ENCODE results near the gene FHOD3. TPM values are rescaled to one million over a fixed set of nuclear protein-coding genes. Genes with fewer than 3 reads are reported as not detected.

FHOD3 gene
- total RNA-seq, 1 donor from 2014 or later: 5.6 TPM

DNA sequence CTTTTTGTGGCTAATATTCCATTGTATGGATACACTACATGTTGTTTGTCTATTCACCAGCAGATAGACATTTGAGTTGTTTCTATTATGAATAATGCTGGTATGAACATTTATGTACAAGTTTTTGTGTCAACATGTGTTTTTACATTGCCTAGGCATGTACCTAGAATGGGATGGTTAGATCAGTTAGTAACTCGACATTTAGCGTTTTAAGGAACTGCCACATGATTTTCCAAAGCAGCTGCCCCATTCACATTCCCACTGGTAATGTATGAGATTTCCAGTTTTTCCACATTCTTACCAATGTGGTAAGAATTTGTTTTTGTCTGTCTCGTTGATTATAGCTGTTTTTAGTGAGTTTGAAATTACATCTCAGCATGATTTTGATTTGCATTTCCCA lies 112.8 kb downstream of the FHOD3 start:
- no peak for DNase-seq (ENCODE audit: extremely low spot score in 2 of 2)
- no peak overlapping the region for H3K27ac ChIP-seq
- TF ChIP-seq CTCF (IDR thresholded peaks at IDR 0.05): no peak
- TF ChIP-seq POLR2A (IDR thresholded peaks at IDR 0.05): no peak
- TF ChIP-seq POLR2AphosphoS5 (IDR thresholded peaks at IDR 0.05; ENCODE audit: insufficient read depth in 1 of 2, low read depth in 1 of 2): no peak
- no peak overlapping the region for H3K4me3 ChIP-seq
- intact Hi-C loops (cut with DNase I): no loop called here
- H3K9me3 ChIP-seq: no peaks in the 10 kb centered on the region
- H3K36me3 ChIP-seq: no peaks in the 10 kb centered on the region
- no peaks in the 10 kb centered on the region for H3K27me3 ChIP-seq
- no peaks in the 10 kb centered on the region for H3K4me1 ChIP-seq

GRCh38 chr18:36411745-36412168 lies 114.2 kb downstream of the FHOD3 start:
- no peaks in the 10 kb centered on the region for H3K4me1 ChIP-seq
- intact Hi-C loops (cut with DNase I): no loop called here

DNA sequence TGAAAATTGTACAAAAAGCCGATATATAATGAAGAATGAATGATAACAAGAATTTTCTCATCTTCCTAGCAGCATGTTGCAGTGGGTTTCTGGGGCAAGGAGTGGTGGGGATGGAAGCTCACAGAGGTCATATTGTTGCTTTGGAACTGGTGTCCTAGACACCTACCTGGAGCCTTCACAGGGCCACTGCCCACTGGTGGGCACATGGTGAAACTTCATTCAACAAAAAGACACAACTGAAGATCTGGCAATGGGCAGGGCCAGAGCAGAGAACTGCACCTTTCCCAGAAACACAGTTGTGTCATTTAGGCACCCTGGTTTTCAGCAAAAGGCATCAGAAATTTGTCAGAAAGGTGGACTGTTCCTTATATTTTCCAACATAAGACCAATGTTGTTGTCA lies 115.3 kb downstream of the FHOD3 start:
- DNase-seq (ENCODE audit: extremely low spot score in 2 of 2): no peak
- Histone ChIP-seq H3K27me3 (no peaks in the 10 kb centered on the region), H3K4me1 (no peaks in the 10 kb centered on the region), H3K36me3 (no peaks in the 10 kb centered on the region), H3K27ac (no peak overlapping the region), H3K9me3 (no peaks in the 10 kb centered on the region), H3K4me3 (no peak overlapping the region)
- intact Hi-C loops (cut with DNase I): no loop called here
- TF ChIP-seq POLR2AphosphoS5 (IDR thresholded peaks at IDR 0.05; ENCODE audit: insufficient read depth in 1 of 2, low read depth in 1 of 2): no peak
- no peak for TF ChIP-seq CTCF (IDR thresholded peaks at IDR 0.05)
- no peak for TF ChIP-seq POLR2A (IDR thresholded peaks at IDR 0.05)

More at GRCh38 chr18:36411745-36412168, 114.2 kb downstream of the FHOD3 start:
- H3K9me3 ChIP-seq: no peaks in the 10 kb centered on the region
- no peak for DNase-seq (ENCODE audit: extremely low spot score in 2 of 2)
- no peaks in the 10 kb centered on the region for H3K27me3 ChIP-seq
- no peak for TF ChIP-seq POLR2AphosphoS5 (IDR thresholded peaks at IDR 0.05; ENCODE audit: insufficient read depth in 1 of 2, low read depth in 1 of 2)
- TF ChIP-seq CTCF (IDR thresholded peaks at IDR 0.05): no peak
- no peak for TF ChIP-seq POLR2A (IDR thresholded peaks at IDR 0.05)
- H3K36me3 ChIP-seq: no peaks in the 10 kb centered on the region
- H3K4me3 ChIP-seq: no peak overlapping the region
- no peak overlapping the region for H3K27ac ChIP-seq

GRCh38 chr18:36415171-36415570 lies 117.7 kb downstream of the FHOD3 start:
- H3K36me3 ChIP-seq: no peaks in the 10 kb centered on the region
- TF ChIP-seq CTCF (IDR thresholded peaks at IDR 0.05) (no peak), POLR2A (IDR thresholded peaks at IDR 0.05) (no peak), POLR2AphosphoS5 (IDR thresholded peaks at IDR 0.05; ENCODE audit: insufficient read depth in 1 of 2, low read depth in 1 of 2) (no peak)
- no peak overlapping the region for H3K27ac ChIP-seq
- H3K9me3 ChIP-seq: no peaks in the 10 kb centered on the region
- no peak overlapping the region for H3K4me3 ChIP-seq
- H3K27me3 ChIP-seq: no peaks in the 10 kb centered on the region
- DNase-seq (ENCODE audit: extremely low spot score in 2 of 2): no peak
- no peaks in the 10 kb centered on the region for H3K4me1 ChIP-seq
- intact Hi-C loops (cut with DNase I): no loop called here

GRCh38 chr18:36415625-36416024 lies 118.1 kb downstream of the FHOD3 start:
- Histone ChIP-seq H3K27ac (no peak overlapping the region), H3K4me3 (no peak overlapping the region), H3K36me3 (no peaks in the 10 kb centered on the region), H3K27me3 (no peaks in the 10 kb centered on the region), H3K9me3 (no peaks in the 10 kb centered on the region), H3K4me1 (no peaks in the 10 kb centered on the region)
- intact Hi-C loops (cut with DNase I): no loop called here
- no peak for TF ChIP-seq POLR2A (IDR thresholded peaks at IDR 0.05)
- TF ChIP-seq POLR2AphosphoS5 (IDR thresholded peaks at IDR 0.05; ENCODE audit: insufficient read depth in 1 of 2, low read depth in 1 of 2): no peak
- no peak for TF ChIP-seq CTCF (IDR thresholded peaks at IDR 0.05)
- no peak for DNase-seq (ENCODE audit: extremely low spot score in 2 of 2)
